Activated naive CD4-positive, alpha-beta T cell treated with anti-CD3 and anti-CD28 coated beads, Interleukin-2, amount 10 ng/mL, durations not matched to agents 7 days and 5 days (primary cell): ENCODE data around the gene BICRAL.

ENCODE experiments used
- CTCF ChIA-PET: fragments of 350-600 bp; sonication (Branson Sonifier 250); formaldehyde crosslinking; loops from one replicate; lab custom pipeline; 2021; ENCODE audit warnings: antibody characterized with exemption; lab: Charles Lee
- DNase-seq: peaks from one replicate; pipeline ENCODE4 v3.0.0-alpha.2; 2020
- H3K27ac Mint-ChIP-seq: one replicate; pipeline ENCODE4 v1.8.0; 2021; ENCODE audit warnings: mild to moderate bottlenecking, moderate library complexity, mixed read lengths
- H3K27me3 Mint-ChIP-seq: one replicate; pipeline ENCODE4 v1.8.0; 2021; ENCODE audit warnings: mild to moderate bottlenecking, mixed read lengths
- H3K36me3 Mint-ChIP-seq: one replicate; pipeline ENCODE4 v1.8.0; 2021; ENCODE audit warnings: mixed read lengths
- H3K4me1 Mint-ChIP-seq: one replicate; pipeline ENCODE4 v1.8.0; 2021; ENCODE audit warnings: mixed read lengths
- H3K4me3 Mint-ChIP-seq: one replicate; pipeline ENCODE4 v1.8.0; 2021; ENCODE audit warnings: mild to moderate bottlenecking, moderate library complexity, mixed read lengths
- H3K9me3 Mint-ChIP-seq: one replicate; pipeline ENCODE4 v1.8.0; 2021; ENCODE audit warnings: mixed read lengths

BICRAL gene

DNA sequence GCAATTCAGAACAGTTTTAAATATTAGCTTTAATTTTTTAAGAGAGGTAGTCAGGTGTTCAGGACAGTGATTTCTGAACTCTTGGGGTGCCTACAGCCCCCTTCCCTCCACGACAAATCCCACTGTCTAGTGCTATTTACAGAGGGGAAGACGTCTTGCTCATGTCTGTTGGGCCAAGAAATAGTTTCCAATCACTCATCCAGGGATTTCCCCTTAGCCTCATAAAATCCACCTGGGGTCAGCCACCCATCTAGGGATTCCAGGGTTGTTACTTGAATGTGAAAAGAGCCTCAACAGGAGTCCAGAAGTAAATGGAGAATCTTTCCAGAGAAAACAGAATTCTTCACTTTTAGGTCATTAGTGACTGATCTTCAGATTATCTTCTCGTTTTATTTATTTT, 37.0 kb downstream of the BICRAL start:
- peaks cover 7% of the 10 kb centered on the region for H3K4me1 Mint-ChIP-seq
- no peaks in the 10 kb centered on the region for H3K27me3 Mint-ChIP-seq
- DNase-seq: no peak
- H3K36me3 Mint-ChIP-seq: peaks cover 4% of the 10 kb centered on the region
- CTCF ChIA-PET: interaction anchor here (0.7 to 0.9 kb wide), 2 partner anchors 78 to 518 kb away, joined by 3 to 4 read pairs; no protein-coding TSS in a partner anchor
- no peak overlapping the region for H3K27ac Mint-ChIP-seq
- no peak overlapping the region for H3K4me3 Mint-ChIP-seq
- H3K9me3 Mint-ChIP-seq: no peaks in the 10 kb centered on the region

DNA sequence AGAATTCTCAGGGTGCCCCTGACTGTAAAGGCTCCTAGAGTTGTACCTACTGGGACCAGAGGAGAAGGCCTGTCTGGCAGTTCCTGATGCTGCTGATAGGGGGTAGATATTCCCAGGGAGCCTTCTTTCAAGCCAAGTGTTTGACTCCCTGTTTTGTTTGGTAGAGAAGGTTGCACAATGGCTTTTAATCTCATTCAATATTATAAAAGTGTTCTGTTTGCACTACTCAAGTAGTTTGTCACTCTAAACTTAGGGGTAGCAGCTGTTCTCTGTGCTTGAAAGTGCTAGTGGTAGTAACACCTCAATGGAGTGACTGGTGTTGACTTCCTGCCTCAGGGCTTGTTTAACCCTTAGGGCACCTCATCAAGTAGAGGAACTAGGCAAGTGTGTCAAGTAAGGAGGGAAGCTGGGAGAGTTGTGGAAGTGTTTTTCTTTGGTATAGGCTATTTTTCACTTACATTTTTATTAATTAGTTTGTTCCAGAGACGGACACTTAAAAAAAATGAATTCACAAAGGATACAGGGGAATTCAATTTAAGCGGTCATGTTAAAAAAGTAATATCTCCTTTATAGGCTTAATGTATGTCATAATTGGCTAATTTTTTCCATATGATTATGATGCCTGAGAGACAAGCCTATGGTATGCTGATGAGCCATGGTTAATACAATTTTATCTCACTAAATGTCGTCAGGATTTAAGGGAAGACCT, 38.1 kb downstream of the BICRAL start:
- H3K9me3 Mint-ChIP-seq: no peaks in the 10 kb centered on the region
- no peak for DNase-seq
- peaks cover 7% of the 10 kb centered on the region for H3K4me1 Mint-ChIP-seq
- H3K4me3 Mint-ChIP-seq: no peak overlapping the region
- H3K27me3 Mint-ChIP-seq: no peaks in the 10 kb centered on the region
- CTCF ChIA-PET: no interaction called here
- H3K36me3 Mint-ChIP-seq: peaks cover 7% of the 10 kb centered on the region
- no peak overlapping the region for H3K27ac Mint-ChIP-seq

GRCh38 chr6:42820512-42821340, 38.9 kb downstream of the BICRAL start:
- no peak overlapping the region for H3K27ac Mint-ChIP-seq
- CTCF ChIA-PET: interaction anchor here (1.1 kb wide), 1 partner anchor 10 kb away, joined by 3 read pairs; no protein-coding TSS in a partner anchor

DNA sequence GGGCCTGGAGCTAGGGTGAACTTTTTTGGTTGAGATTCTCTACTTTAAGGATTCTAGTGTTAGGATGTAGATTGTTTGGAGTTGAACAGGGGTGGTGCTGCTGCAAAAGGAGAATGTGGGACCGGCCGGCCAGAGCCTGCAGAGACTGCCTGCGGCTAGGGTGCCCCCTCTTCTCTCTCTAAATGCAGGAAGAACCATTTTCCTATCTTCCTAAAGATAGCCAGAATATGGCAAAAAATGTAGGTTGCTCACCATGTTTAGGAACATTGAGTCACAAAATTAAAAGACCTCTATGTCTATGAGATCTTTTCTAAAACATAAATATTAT, 39.5 kb downstream of the BICRAL start:
- H3K9me3 Mint-ChIP-seq: no peaks in the 10 kb centered on the region
- DNase-seq: no peak
- H3K27ac Mint-ChIP-seq: no peak overlapping the region
- peaks cover 7% of the 10 kb centered on the region for H3K36me3 Mint-ChIP-seq
- H3K27me3 Mint-ChIP-seq: no peaks in the 10 kb centered on the region
- no peak overlapping the region for H3K4me3 Mint-ChIP-seq
- CTCF ChIA-PET: interaction anchor here (1.1 kb wide), 1 partner anchor 10 kb away, joined by 3 read pairs; no protein-coding TSS in a partner anchor
- H3K4me1 Mint-ChIP-seq: peaks cover 7% of the 10 kb centered on the region

More at GRCh38 chr6:42820512-42821340, 38.9 kb downstream of the BICRAL start:
- H3K4me3 Mint-ChIP-seq: no peak overlapping the region
- H3K4me1 Mint-ChIP-seq: peaks cover 7% of the 10 kb centered on the region
- no peaks in the 10 kb centered on the region for H3K9me3 Mint-ChIP-seq
- no peak for DNase-seq
- no peaks in the 10 kb centered on the region for H3K27me3 Mint-ChIP-seq
- H3K36me3 Mint-ChIP-seq: peaks cover 7% of the 10 kb centered on the region

DNA sequence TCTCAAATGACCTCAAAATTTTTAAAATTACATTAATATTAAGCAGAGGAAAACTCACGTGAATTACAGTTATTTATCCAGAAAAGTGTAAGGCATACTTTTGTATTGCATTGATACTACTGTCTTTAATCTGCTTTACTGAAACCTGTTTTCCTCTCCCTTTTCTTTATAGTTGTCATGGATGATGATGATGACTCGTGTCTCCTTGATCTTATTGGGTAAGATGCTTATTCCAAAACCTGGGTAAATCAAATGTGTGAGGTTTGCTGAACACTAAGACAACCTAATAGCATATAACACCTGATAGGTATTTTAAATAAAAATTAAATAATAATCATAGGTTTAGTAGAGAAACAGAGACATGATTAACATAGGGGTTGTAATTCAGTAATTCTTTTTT, 40.0 kb downstream of the BICRAL start:
- Mint-ChIP-seq H3K27ac (no peak overlapping the region), H3K36me3 (peaks cover 10% of the 10 kb centered on the region), H3K4me3 (no peak overlapping the region), H3K9me3 (no peaks in the 10 kb centered on the region), H3K27me3 (no peaks in the 10 kb centered on the region), H3K4me1 (peaks cover 7% of the 10 kb centered on the region)
- CTCF ChIA-PET: no interaction called here
- no peak for DNase-seq

DNA sequence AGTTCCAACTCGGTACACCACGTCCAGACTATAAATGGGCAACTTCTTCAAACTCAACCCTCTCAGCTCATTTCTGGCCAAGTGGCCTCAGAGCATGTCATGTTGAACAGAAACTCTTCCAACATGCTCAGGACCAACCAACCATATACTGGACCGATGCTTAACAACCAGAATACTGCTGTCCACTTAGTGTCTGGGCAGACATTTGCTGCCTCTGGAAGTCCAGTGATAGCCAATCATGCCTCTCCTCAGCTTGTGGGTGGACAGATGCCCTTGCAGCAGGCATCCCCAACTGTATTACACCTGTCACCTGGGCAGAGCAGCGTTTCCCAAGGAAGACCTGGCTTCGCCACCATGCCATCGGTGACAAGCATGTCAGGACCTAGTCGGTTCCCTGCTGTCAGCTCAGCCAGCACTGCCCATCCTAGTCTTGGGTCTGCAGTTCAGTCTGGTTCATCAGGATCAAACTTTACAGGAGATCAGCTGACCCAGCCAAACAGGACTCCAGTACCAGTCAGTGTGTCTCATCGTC, 47.8 kb downstream of the BICRAL start:
- no peak overlapping the region for H3K27ac Mint-ChIP-seq
- H3K4me3 Mint-ChIP-seq: no peak overlapping the region
- H3K4me1 Mint-ChIP-seq: no peaks in the 10 kb centered on the region
- H3K36me3 Mint-ChIP-seq: peaks cover 49% of the 10 kb centered on the region
- no peaks in the 10 kb centered on the region for H3K27me3 Mint-ChIP-seq
- CTCF ChIA-PET: no interaction called here
- DNase-seq: no peak
- H3K9me3 Mint-ChIP-seq: no peaks in the 10 kb centered on the region

DNA sequence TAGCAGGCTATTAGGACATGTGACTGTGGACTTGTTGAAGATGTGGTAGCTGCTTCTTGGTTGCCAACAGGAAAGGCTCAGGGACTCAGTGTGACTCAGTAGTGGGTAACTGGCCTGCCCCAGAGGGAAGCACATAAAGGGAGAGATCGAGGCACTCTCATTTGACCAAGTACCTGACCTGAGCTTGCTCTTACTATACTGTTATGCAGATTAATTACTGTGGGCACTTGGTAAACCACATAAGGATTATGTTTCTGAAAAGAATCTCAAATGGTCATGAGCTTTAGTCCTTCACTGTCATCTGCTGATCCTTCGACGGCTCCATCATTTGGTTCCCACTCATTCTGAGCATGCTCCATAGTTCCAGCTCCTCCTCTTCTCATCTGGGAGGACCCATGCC, 49.4 kb downstream of the BICRAL start:
- H3K4me1 Mint-ChIP-seq: no peaks in the 10 kb centered on the region
- CTCF ChIA-PET: interaction anchor here (1.0 kb wide), 1 partner anchor 10 kb away, joined by 3 read pairs; no protein-coding TSS in a partner anchor
- H3K4me3 Mint-ChIP-seq: no peak overlapping the region
- no peak overlapping the region for H3K27ac Mint-ChIP-seq
- no peaks in the 10 kb centered on the region for H3K9me3 Mint-ChIP-seq
- peaks cover 50% of the 10 kb centered on the region for H3K36me3 Mint-ChIP-seq
- no peaks in the 10 kb centered on the region for H3K27me3 Mint-ChIP-seq
- no peak for DNase-seq

DNA sequence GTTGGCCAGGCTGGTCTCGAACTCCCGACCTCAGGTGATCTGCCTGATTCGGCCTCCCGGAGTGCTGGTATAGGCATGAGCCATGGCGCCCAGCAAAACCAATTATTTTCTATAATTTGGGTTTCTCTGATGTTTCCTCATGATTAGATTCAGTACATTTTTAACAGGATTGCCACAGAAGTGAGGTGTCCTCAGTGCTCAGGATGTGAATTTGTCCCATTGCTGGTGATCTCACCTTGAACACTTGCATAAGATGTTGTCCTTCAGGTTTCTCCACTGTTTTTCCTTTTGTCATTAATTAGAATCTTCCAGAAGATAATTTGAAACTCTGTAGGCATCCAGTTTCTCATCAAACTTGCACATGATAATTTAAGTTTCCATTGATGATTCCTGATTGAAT, 52.2 kb downstream of the BICRAL start:
- Mint-ChIP-seq H3K36me3 (peaks cover 32% of the 10 kb centered on the region), H3K27ac (no peak overlapping the region), H3K9me3 (no peaks in the 10 kb centered on the region), H3K4me1 (no peaks in the 10 kb centered on the region), H3K27me3 (no peaks in the 10 kb centered on the region), H3K4me3 (no peak overlapping the region)
- no peak for DNase-seq
- CTCF ChIA-PET: no interaction called here

- DNase-seq: no peak
- H3K27ac Mint-ChIP-seq: no peak overlapping the region
- no peaks in the 10 kb centered on the region for H3K4me1 Mint-ChIP-seq
- no peak overlapping the region for H3K4me3 Mint-ChIP-seq
- CTCF ChIA-PET: interaction anchor here (0.7 to 0.8 kb wide), 2 partner anchors 13 to 301 kb away, joined by 3 read pairs; no protein-coding TSS in a partner anchor
- H3K36me3 Mint-ChIP-seq: peaks cover 21% of the 10 kb centered on the region
- H3K27me3 Mint-ChIP-seq: no peaks in the 10 kb centered on the region
- no peaks in the 10 kb centered on the region for H3K9me3 Mint-ChIP-seq
Observed at GRCh38 chr6:42841844-42842584, 60.2 kb downstream of the BICRAL start.

- Mint-ChIP-seq H3K4me3 (no peak overlapping the region), H3K27ac (no peak overlapping the region), H3K9me3 (no peaks in the 10 kb centered on the region), H3K36me3 (peaks cover 18% of the 10 kb centered on the region), H3K4me1 (no peaks in the 10 kb centered on the region), H3K27me3 (no peaks in the 10 kb centered on the region)
- CTCF ChIA-PET: no interaction called here
- no peak for DNase-seq
Observed at GRCh38 chr6:42845327-42845694, 63.5 kb downstream of the BICRAL start.

DNA sequence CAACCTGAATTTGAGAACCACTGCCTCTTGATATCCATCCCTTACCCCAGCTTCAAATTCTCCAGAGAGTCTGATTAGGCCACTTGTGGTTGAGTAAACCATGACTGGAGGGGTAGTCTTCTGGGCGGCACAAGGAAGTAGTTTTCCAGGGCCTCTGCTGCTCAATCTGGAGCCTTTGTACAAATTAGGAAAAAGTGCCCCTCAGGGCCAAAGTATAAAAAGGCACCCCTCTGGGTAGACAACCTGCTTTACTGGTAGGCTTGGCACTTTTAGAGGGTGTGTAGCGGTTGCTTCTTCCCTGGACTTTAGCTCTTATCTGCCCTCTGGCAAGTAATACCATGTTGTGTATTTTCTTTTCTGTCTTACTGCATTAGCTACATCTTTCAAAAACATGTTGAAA, 64.7 kb downstream of the BICRAL start:
- no peak overlapping the region for H3K4me3 Mint-ChIP-seq
- peaks cover 16% of the 10 kb centered on the region for H3K36me3 Mint-ChIP-seq
- CTCF ChIA-PET: no interaction called here
- H3K27me3 Mint-ChIP-seq: no peaks in the 10 kb centered on the region
- no peaks in the 10 kb centered on the region for H3K9me3 Mint-ChIP-seq
- H3K27ac Mint-ChIP-seq: no peak overlapping the region
- no peak for DNase-seq
- no peaks in the 10 kb centered on the region for H3K4me1 Mint-ChIP-seq

GRCh38 chr6:42848700-42849099, 66.8 kb downstream of the BICRAL start:
- DNase-seq: no peak
- no peaks in the 10 kb centered on the region for H3K27me3 Mint-ChIP-seq
- no peak overlapping the region for H3K4me3 Mint-ChIP-seq
- peaks cover 24% of the 10 kb centered on the region for H3K36me3 Mint-ChIP-seq
- no peaks in the 10 kb centered on the region for H3K4me1 Mint-ChIP-seq
- CTCF ChIA-PET: interaction anchor here (0.6 kb wide), 1 partner anchor 187 kb away, joined by 3 read pairs; no protein-coding TSS in a partner anchor
- no peaks in the 10 kb centered on the region for H3K9me3 Mint-ChIP-seq
- no peak overlapping the region for H3K27ac Mint-ChIP-seq

DNA sequence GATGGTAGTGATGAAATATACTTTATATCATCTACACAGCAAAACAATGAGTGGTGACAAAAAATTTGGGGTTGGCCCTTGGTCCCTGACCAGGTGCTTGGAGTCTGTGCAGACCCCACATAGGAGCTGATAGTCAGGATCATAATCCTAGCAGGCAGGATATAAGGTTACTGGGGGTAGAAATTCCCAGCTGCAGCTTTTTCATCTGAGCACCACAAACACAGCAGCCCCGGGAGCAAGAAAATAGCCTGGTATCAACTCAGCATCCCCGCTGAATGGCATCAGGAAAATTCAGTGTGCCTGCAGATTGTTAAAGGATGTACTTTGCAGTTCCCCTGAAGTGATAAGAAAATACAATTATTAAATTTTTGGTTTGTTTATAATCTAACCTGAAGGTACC, 69.7 kb downstream of the BICRAL start:
- Mint-ChIP-seq H3K9me3 (no peaks in the 10 kb centered on the region), H3K27me3 (no peaks in the 10 kb centered on the region), H3K27ac (no peak overlapping the region), H3K4me1 (no peaks in the 10 kb centered on the region), H3K36me3 (peaks cover 28% of the 10 kb centered on the region), H3K4me3 (no peak overlapping the region)
- DNase-seq: no peak
- CTCF ChIA-PET: interaction anchor here (0.6 kb wide), 1 partner anchor 22 kb away, joined by 3 read pairs; no protein-coding TSS in a partner anchor

DNA sequence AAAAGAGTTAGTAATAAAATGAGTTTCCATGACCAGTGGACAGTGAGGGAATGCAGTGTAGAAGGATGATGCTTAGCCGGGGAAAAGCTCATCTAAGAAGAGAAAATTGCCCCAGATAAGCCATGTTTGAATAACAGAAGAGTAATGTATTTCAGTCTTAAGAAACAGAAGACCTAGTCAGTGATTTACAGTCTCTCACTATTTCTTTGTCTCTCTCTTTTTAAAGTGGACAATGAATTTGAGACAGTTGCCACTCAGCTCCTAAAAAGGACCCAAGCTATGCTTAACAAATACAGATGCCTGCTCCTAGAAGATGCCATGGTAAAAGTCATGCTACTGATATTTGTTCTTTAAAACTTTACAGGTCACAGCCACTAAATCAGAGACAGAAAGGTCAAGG, 78.2 kb downstream of the BICRAL start:
- Mint-ChIP-seq H3K4me1 (no peaks in the 10 kb centered on the region), H3K4me3 (no peak overlapping the region), H3K9me3 (no peaks in the 10 kb centered on the region), H3K27ac (no peak overlapping the region), H3K36me3 (peaks cover 44% of the 10 kb centered on the region), H3K27me3 (no peaks in the 10 kb centered on the region)
- DNase-seq: no peak
- CTCF ChIA-PET: no interaction called here
